DMS 273 (cell line): Measurements from ENCODE around the gene SPIN4.
"Not testable (repeated sequence)": the region's sequence is repeated elsewhere in the genome, so short reads cannot be mapped to it uniquely, and the experiment has no call there.

Source experiments
- DNase-seq: peaks from one replicate; lab custom pipeline; 2025; ENCODE audit not compliant: unreplicated experiment; lab: John Stamatoyannopoulos, UW

SPIN4 gene

GRCh38 chrX:63350941-63351616 is at the start of gene SPIN4:
SPIN4 (minus strand) TSS chrX:63351332; CDS start chrX:63350819, 513 bp downstream.
- DNase-seq = peak; percentile 96

- DNase-seq = no peak
Measured at GRCh38 chrX:63400340-63400739, 49.2 kb upstream of the SPIN4 start.

DNA sequence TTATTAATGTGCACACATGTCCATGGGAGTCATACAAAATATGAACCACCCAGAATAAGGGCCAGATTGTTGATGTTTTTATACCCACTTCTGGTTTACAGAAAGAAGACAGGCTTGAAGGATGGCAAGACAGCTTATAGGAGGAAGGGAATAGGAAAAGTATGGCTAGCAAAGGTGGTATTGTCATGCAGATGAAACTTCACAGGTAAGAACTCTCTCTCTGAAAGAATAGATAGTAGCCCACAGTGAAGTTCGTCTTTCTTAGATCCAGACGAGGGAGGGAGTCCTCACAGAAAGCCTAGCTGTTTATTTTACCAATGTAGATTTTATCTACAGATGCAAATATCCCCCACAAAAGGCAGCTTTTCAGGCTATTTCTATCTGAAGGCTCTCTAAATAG is 43.7 kb upstream of the SPIN4 start:
- no peak for DNase-seq

GRCh38 chrX:63393094-63393493 is 42.0 kb upstream of the SPIN4 start:
- DNase-seq = not testable (repeated sequence)

DNA sequence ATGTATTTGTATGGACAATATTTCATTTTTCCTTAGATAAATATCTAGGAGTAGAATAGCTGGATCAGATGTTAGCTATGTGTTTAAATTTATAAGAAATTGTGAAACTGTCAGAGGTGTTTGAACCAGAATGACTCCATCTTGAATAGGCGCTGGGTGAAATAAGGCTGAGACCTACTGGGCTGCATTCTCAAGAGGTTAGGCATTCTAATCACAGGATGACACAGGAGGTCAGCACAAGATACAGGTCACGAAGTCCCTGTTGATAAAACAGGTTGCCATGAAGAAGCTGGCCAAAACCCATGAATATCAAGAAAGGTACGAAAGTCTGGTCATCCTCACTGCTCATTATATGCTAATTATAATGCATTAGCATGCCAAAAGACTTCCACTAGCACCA is 36.3 kb upstream of the SPIN4 start:
- no peak for DNase-seq

- not testable (repeated sequence) for DNase-seq
Measured at GRCh38 chrX:63384263-63384662, 33.1 kb upstream of the SPIN4 start.

- not testable (repeated sequence) for DNase-seq
Measured at GRCh38 chrX:63373012-63373411, 21.9 kb upstream of the SPIN4 start.

- not testable (repeated sequence) for DNase-seq
Measured at GRCh38 chrX:63367699-63368098, 16.6 kb upstream of the SPIN4 start.

GRCh38 chrX:63363788-63364187 is 12.7 kb upstream of the SPIN4 start:
- no peak for DNase-seq

DNA sequence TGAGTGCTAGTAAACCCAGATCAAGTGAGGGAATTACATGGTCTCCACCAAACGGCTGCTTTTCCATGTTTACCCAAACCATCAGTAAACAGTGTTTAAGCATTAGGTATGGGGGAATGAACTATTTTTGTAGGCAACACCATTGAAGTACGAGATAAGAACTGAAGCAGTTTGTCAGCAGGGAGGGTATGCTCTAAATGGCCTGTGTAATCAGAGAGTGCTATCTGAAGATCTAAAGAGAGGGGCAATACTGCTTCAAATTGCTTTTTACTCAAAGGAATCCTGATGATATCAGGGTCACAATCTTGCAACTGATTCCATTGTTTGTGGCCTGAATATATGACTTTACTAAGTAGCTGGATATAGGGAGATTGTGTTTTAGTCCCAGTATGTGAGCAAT is 10.4 kb upstream of the SPIN4 start:
- no peak for DNase-seq

DNA sequence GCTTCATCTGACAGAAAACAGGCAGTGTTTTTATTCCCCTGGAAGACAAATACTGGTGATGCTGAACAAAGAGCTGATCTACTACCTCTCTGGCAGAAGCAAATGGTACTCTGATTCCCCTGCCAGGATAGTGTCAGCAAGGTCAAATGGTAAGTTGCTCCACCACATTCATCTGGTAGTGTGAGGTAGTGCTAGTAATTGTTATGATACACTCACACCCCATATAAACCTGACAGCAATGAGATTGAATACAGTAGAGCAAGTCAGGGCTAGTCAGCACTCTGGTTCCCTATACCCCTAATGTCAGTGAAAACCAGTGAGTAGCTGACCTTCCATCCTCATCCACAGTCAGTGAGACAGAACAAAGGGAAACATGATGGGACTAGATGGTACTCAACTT is 3.4 kb upstream of the SPIN4 start:
- no peak for DNase-seq

DNA sequence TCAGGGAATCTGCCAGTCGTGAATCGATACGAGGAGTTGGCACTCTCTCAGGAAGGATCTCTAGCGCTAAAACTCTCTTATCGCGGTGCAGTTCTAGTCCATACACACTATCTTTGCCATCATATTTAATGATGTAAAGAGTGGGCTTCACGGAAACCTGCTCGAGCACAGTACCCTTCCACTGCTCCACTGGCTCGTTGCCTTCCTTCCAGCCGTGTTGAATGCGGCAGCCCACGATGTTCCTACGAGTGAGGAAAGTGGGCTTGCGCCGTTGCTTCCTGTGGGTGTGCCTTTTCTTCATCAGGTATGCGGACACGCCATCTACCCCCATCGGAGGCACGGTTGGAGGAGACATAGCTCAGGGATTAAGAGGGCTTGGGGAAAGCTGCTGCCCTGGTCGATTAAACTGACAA is 661 bp downstream of the SPIN4 start:
- DNase-seq = peak; percentile 71

GRCh38 chrX:63349307-63349706 is 1.8 kb downstream of the SPIN4 start:
- peak; percentile 5 for DNase-seq

- DNase-seq = no peak
Measured at GRCh38 chrX:63330681-63331080, 20.5 kb downstream of the SPIN4 start.

GRCh38 chrX:63327788-63328187 is 23.3 kb downstream of the SPIN4 start:
- no peak for DNase-seq

- DNase-seq = no peak
Measured at GRCh38 chrX:63299596-63299995, 51.5 kb downstream of the SPIN4 start.
